Measurements from ENCODE around the gene WIZ. TPM values are rescaled to one million over a fixed set of nuclear protein-coding genes. Genes with fewer than 3 reads are reported as not detected.
A peak's percentile ranks its signal among the peaks of the same experiment; 100 is the strongest.
"Not testable (repeated sequence)": the region's sequence is repeated elsewhere in the genome, so short reads cannot be mapped to it uniquely, and the experiment has no call there.

WIZ gene
- 21.5 and 25.9 TPM in 2 replicates for total RNA-seq (2014; rRNA removed)
- 28.0 TPM for polyA plus RNA-seq (2012)

DNA sequence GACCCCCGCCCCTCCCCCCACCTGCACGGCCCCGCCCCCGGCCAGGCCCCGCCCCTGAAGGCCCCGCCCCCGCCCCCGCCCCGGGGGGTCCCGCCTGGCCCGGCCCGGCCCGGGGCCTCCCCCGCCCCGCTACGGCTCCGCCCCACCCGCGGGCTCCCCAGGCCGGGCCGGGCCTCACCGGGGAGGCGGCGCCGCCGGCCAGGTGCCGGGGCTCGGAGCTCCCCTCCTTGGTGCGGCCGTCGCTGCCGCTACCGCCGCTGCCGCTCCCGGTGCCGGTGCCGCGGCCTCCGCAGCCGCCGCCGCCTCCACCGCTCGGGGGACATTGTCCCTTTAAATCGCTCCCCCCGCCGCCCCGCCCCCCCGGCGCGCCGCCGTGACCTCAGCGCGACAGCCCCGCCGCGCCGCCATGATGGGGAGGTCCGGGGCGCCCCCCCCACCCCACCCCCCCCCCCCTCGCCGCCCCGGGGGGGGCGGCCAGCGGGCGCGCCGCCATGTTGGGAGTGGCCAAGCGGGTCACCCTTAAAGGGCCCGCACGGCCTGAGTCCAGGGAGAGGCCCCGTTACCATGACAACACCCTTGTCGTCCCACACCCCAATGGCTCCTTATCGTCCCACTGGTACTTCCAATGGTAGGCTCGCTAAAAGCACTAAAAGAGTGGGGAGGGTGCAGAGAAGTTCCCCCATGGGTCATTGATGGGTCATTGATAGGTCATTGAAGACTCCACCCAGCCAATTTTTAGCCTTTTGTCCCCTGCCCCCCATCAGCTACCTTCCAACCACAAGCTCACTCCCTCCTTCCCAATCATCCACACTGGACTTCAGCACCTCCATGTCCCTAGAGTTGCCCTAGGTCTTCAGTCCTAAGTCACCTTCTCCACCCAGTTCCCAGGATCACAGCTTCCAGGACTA, at the start of gene WIZ:
WIZ (minus strand) TSS at position 337 of the 908 bp plus-strand sequence. CDS start 1,649 bp downstream, outside the sequence.
- DNase-seq (ENCODE audit: low read depth), result peak; percentile 59

DNA sequence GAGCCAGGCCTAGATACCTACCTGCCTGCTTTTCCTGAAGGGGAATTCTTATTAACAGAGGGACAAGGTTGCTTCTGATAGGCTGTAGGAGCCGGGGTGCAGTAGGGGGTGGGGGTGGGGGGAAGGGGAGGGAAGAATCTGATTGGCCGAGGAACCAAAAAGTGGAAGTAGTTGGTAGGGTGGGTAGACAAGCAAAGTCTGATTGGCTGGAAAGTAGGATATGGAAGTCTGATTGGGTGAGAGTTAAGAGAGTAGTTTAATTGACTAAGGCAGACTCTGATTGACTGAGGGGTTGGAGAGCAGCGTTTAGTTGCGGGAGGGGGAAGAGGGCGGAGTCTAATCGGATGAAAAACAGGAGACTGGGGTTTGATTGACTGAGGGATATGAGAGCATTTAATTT, 49.2 kb upstream of the WIZ start:
- DNase-seq (ENCODE audit: low read depth), result no peak

GRCh38 chr19:15498156-15498858, 48.6 kb upstream of the WIZ start:
- DNase-seq (ENCODE audit: low read depth), result no peak

GRCh38 chr19:15495151-15495550, 45.4 kb upstream of the WIZ start:
- DNase-seq (ENCODE audit: low read depth), result peak; percentile 5

- DNase-seq (ENCODE audit: low read depth), result no peak
Measured at GRCh38 chr19:15488489-15489226, 38.9 kb upstream of the WIZ start.

DNA sequence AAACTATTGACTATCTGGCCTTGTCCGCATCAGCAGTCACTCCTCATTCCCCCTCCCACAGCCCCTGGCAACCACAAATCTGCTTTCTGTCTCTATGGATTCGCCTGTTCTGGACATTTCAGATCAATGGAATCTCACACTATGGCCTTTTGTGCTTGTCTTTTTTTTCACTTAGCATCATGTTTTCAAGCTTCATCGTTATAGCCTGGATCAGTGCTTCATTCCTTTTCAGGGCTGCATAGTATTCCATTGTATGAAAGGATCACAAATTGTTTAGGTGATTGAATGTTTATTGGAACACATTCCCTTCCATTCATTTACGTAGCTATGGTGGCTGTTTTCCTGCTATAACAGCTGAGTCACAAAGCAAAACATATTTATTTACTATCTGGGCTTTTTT, 37.3 kb upstream of the WIZ start:
- DNase-seq (ENCODE audit: low read depth), result no peak

DNA sequence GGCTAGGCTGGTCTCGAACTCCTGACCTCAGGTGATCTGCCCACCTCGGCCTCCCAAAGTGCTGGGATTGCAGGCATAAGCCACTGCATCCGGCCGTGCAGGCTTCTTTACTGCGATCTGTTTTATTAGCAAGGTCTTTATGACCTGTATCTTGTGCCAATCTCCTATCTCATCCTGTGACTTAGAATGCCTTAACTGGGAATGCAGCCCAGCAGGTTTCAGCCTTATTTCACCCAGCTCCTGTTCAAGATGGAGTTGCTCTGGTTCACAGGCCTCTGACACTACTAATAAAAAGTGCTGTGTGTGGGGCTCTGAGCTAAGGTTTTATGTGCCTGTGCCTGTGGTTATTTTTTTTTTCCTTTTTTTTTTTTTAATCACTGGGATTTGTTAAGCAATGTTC, 36.0 kb upstream of the WIZ start:
- DNase-seq (ENCODE audit: low read depth), result not testable (repeated sequence)

GRCh38 chr19:15480996-15481395, 31.2 kb upstream of the WIZ start:
- not testable (repeated sequence) for DNase-seq (ENCODE audit: low read depth)

DNA sequence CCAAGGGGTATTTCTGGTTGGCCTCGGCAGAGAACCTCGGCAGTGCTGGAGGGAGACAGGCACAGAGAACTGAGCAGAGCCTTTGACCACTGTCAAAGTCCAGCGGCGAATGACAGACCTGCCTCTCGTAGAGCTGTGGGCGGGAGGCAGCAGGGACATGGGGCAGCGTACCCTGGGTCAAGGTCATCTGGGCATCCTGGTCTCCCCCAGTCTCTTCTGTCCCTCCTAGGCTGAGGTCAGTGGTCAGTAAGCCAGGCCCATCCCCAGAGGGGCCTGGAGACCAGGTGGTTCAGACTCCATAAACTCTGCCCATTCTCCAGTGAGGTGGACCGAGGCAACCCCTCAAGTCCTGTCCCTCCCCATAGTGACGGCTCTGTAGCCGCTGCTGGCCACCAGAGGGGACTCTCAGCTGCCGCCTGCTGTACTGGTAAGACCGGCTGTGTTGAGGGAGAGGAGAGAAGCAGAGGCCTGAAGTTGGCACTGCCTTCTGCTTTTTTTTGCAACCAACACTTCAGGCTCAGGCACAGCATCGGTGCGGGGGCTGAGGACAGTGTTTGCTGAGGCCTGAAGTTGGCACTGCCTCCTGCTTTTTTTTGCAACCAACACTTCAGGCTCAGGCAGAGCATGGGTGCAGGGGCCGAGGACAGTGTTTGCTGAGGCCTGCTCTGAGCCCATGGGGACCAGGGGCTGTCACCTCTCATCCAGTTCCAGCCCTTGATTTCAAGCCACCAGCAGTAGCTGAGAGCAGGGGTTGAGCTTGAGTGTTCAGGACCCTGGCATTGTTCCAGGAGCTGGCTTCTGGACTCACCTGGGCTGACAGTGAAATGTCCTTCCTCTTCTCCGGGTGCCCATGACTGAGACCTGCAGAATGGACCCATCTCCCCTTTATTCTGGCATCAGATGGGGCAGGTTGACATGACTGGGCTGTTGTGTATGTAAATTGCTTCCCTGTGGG, 29.9 kb upstream of the WIZ start, which contains the start of gene PGLYRP2:
PGLYRP2 (minus strand) TSS at position 111 of the 955 bp plus-strand sequence. CDS start 130 bp downstream, outside the sequence.
- DNase-seq (ENCODE audit: low read depth), result no peak

GRCh38 chr19:15476325-15476724, 26.6 kb upstream of the WIZ start:
- no peak for DNase-seq (ENCODE audit: low read depth)

- no peak for DNase-seq (ENCODE audit: low read depth)
Measured at GRCh38 chr19:15475611-15476010, 25.9 kb upstream of the WIZ start.

GRCh38 chr19:15475169-15475568, 25.4 kb upstream of the WIZ start:
- no peak for DNase-seq (ENCODE audit: low read depth)

- not testable (repeated sequence) for DNase-seq (ENCODE audit: low read depth)
Measured at GRCh38 chr19:15473821-15474220, 24.1 kb upstream of the WIZ start.

GRCh38 chr19:15471639-15472101, 21.9 kb upstream of the WIZ start:
- no peak for DNase-seq (ENCODE audit: low read depth)

GRCh38 chr19:15469513-15470297, 19.9 kb upstream of the WIZ start:
- no peak for DNase-seq (ENCODE audit: low read depth)

DNA sequence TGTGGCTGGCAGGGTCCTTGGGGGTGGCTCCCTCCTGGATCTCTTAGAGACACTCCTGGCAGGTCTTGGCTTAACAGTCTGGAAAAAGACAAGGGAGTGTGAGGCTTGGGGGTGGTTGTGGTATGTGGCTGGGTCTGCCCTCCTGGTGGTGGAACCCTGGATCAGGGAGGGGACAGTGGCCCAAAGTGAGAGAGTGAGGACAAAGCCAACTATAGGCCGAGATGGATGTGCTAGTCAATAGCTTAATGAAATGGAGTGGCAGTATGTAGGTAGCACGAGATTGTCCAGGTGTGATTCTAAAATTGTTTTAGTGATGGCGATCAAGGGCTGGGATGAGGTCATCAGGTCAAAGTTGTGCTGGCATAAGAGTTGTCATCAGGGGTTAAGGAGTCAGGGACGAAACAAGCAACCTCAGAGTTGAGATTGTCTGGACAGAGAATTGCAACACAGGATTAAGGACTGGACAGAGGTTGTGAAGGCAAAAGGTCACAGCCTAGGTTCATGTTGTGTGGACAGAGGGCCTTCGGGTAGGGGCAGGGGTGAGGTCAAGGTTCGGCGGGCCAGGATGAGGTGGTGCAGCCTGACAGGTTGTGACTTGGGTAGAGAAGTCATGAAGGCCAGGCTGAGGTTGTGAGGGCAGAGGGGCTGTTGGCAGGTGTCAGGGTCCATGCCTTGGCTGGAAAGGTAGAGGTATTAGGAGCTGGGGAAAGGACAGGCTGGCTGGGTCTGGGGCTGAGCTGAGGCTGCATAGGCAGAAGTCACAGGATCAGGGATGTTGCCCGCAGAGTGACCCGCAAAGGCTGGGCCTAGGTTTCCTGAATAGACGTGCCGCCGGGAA, 19.1 kb upstream of the WIZ start:
- no peak for DNase-seq (ENCODE audit: low read depth)

- no peak for DNase-seq (ENCODE audit: low read depth)
Measured at GRCh38 chr19:15467734-15468214, 18.0 kb upstream of the WIZ start.
